Nephron (organoid): ENCODE measurements around the gene UCK1.

Experiments
- H3K27ac Mint-ChIP-seq, 3 experiments: 2 replicates each; pipeline ENCODE4 v1.8.0; 2020; ENCODE audit warnings: mixed read lengths in 3 of 3, mild to moderate bottlenecking in 2 of 3, moderate library complexity in 1 of 3
- H3K27me3 Mint-ChIP-seq: 2 replicates; pipeline ENCODE4 v1.8.0; 2021; ENCODE audit warnings: low read depth, mild to moderate bottlenecking, moderate library complexity, mixed read lengths
- H3K36me3 Mint-ChIP-seq: 2 replicates; pipeline ENCODE4 v1.8.0; 2020; ENCODE audit warnings: low read depth, mixed read lengths
- H3K4me1 Mint-ChIP-seq: 2 replicates; pipeline ENCODE4 v1.8.0; 2020; ENCODE audit warnings: mixed read lengths
- H3K4me3 Mint-ChIP-seq, 3 experiments: 2 replicates each; pipeline ENCODE4 v1.8.0; 2020; ENCODE audit warnings: mild to moderate bottlenecking in 3 of 3, mixed read lengths in 3 of 3, moderate library complexity in 2 of 3
- H3K9me3 Mint-ChIP-seq: 2 replicates; pipeline ENCODE4 v1.8.0; 2020; ENCODE audit warnings: mixed read lengths
- TF ChIP-seq, protein P1 (sequence below), 3 experiments: fragments of 200-600 bp; sonication (generic); IDR thresholded peaks; one replicate each; pipeline ENCODE4 v1.5.0; 2021; ENCODE audit warnings: antibody characterized with exemption in 3 of 3; ENCODE audit not compliant: unreplicated experiment in 3 of 3

UCK1 gene

DNA sequence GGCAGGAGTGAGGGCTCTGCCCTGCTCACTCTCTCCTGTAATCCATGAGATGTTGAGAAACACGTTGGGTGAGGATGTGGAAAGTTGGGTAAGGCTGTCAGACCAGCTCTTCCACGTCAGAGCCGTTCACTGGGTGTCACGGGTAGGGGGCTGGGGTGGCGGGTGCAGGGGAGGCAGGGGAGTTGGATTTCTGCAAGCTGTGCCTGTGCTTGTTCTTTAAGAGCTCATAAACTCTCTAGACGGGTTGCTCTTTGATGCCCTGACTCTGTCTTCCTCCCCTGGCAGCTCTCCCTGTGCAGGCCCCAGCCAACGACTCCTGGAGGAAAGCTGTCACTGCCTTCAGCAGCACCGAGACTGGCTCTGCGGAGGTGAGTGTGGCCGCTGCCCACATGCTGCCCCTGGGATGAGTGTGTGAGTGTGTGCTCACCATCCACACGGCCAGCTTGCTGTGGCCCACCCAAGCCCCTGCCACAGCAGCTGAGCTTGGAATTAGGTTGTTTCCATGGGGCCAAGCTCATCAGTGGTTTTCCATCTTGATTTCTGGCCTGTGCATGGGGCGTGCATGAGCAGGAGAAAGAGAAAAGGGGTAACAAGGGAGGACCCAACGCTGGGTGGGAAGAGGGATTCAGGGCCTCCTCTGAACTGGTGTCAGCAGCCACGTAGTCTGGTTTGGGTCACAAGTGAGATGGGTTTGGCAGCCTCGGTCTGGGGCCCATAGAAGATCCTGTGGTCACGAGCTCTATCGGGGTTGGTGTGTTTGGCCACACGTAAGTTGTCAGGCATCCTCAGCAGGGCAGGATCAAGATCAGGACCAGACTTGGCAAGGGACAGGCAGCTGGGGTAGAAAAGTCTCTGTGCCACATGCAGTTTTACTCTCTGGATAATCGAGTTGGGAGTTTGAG is 49.4 kb downstream of the UCK1 start:
- Mint-ChIP-seq H3K9me3 (no peaks in the 10 kb centered on the region), H3K4me3 (no peak overlapping the region), H3K27me3 (no peaks in the 10 kb centered on the region), H3K36me3 (peaks cover 73% of the 10 kb centered on the region), H3K4me1 (no peaks in the 10 kb centered on the region), H3K27ac (no peak overlapping the region)
- TF ChIP-seq, protein P1, sequence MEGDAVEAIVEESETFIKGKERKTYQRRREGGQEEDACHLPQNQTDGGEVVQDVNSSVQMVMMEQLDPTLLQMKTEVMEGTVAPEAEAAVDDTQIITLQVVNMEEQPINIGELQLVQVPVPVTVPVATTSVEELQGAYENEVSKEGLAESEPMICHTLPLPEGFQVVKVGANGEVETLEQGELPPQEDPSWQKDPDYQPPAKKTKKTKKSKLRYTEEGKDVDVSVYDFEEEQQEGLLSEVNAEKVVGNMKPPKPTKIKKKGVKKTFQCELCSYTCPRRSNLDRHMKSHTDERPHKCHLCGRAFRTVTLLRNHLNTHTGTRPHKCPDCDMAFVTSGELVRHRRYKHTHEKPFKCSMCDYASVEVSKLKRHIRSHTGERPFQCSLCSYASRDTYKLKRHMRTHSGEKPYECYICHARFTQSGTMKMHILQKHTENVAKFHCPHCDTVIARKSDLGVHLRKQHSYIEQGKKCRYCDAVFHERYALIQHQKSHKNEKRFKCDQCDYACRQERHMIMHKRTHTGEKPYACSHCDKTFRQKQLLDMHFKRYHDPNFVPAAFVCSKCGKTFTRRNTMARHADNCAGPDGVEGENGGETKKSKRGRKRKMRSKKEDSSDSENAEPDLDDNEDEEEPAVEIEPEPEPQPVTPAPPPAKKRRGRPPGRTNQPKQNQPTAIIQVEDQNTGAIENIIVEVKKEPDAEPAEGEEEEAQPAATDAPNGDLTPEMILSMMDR (IDR thresholded peaks at IDR 0.05; ENCODE audit: unreplicated experiment in 3 of 3): no peak

- H3K9me3 Mint-ChIP-seq: no peaks in the 10 kb centered on the region
- TF ChIP-seq, protein P1 (IDR thresholded peaks at IDR 0.05; ENCODE audit: unreplicated experiment in 3 of 3): no peak
- H3K4me3 Mint-ChIP-seq: no peak overlapping the region
- no peaks in the 10 kb centered on the region for H3K27me3 Mint-ChIP-seq
- H3K36me3 Mint-ChIP-seq: peaks cover 66% of the 10 kb centered on the region
- no peak overlapping the region for H3K27ac Mint-ChIP-seq
- no peaks in the 10 kb centered on the region for H3K4me1 Mint-ChIP-seq
These were observed 50.8 kb downstream of the UCK1 start for GRCh38 chr9:131480258-131480657.

DNA sequence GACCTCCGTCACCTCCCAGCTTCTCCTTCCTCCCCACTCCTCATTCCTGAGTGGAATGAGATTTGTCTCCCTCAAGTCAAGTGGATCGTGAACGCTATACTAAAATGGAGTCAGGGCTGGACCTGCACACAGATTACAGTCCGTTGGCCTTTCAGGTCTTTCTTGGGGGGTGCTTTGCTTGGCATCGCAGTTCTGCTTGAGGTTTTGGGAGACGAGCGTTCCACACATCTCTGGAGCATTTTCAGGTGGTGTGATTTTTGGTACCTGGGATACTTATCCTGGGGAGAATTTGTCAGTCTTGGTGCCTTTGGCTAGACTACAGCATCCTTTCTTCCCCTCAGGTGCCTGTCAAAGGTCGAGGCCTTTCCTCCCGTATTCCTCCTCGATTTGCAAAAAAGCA is 52.2 kb downstream of the UCK1 start:
- TF ChIP-seq, protein P1 (IDR thresholded peaks at IDR 0.05; ENCODE audit: unreplicated experiment in 3 of 3): no peak
- H3K36me3 Mint-ChIP-seq: peaks cover 68% of the 10 kb centered on the region
- no peaks in the 10 kb centered on the region for H3K9me3 Mint-ChIP-seq
- no peak overlapping the region for H3K4me3 Mint-ChIP-seq
- H3K27me3 Mint-ChIP-seq: no peaks in the 10 kb centered on the region
- no peaks in the 10 kb centered on the region for H3K4me1 Mint-ChIP-seq
- no peak overlapping the region for H3K27ac Mint-ChIP-seq

DNA sequence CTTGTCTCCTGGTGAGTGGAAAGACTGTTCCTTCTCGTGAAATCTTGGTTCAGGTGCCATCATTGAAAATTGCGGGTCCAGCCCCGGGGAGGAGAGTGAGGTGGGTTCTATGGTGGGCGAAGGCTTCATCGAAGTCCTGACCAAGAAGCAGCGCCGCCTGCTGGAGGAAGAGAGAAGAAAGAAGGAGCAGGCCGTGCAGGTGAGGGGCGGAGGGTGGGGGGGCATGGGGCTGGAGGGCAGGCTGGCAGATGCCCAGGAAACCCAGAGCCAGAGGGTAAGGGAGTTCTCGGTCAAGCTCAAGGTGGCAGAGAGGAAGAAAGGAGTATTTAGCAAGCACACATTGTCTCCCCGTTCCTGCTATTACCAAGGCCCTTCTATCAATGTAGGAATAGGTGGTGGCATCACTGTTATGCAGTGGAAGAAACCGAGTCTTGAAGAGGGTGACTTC is 52.6 kb downstream of the UCK1 start:
- H3K9me3 Mint-ChIP-seq: no peaks in the 10 kb centered on the region
- H3K4me3 Mint-ChIP-seq: no peak overlapping the region
- peaks cover 73% of the 10 kb centered on the region for H3K36me3 Mint-ChIP-seq
- no peak overlapping the region for H3K27ac Mint-ChIP-seq
- no peaks in the 10 kb centered on the region for H3K4me1 Mint-ChIP-seq
- no peaks in the 10 kb centered on the region for H3K27me3 Mint-ChIP-seq
- TF ChIP-seq, protein P1 (IDR thresholded peaks at IDR 0.05; ENCODE audit: unreplicated experiment in 3 of 3): peak; percentile 48 to 61 (median 55)

DNA sequence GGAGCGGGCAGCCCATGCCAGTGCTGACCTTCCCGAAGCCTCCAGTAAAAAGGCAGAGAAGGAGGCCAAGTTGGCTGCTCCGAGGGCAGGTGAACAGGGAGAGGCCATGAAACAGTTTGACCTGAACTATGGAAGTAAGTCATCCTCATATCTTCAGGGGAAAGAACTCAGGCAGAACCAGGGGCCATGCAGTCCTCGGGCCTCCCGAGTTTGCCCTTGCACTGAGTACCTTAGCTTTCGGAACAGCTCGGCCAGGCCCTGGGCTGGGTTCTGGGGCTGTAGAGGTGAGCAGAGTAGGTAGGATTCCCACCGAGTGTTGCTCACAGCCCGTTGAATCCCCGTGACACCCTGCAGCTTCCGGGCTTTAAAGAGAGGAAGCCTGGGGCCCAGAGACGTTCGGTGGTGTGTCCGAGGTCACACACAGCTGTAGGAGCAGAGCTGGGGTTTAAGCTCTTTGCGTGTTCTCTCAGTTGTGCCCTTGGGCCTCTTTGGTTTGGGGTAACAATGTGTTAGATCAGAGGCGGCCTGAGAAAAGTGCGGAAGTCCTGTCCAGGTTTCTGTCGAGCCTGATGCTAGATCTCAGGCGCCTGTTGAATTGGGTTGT is 53.1 kb downstream of the UCK1 start:
- no peaks in the 10 kb centered on the region for H3K27me3 Mint-ChIP-seq
- H3K9me3 Mint-ChIP-seq: no peaks in the 10 kb centered on the region
- H3K4me3 Mint-ChIP-seq: no peak overlapping the region
- no peak overlapping the region for H3K27ac Mint-ChIP-seq
- H3K36me3 Mint-ChIP-seq: peaks cover 74% of the 10 kb centered on the region
- no peaks in the 10 kb centered on the region for H3K4me1 Mint-ChIP-seq
- TF ChIP-seq, protein P1 (IDR thresholded peaks at IDR 0.05; ENCODE audit: unreplicated experiment in 3 of 3): no peak
